RWPE2 (cell line): ENCODE data around the gene LRRC27.
"Not testable (repeated sequence)": the region's sequence is repeated elsewhere in the genome, so short reads cannot be mapped to it uniquely, and the experiment has no call there.

Experiments used
- ATAC-seq: fragments of 200-7000 bp; cut with Tn5 transposase; 3 replicates; pipeline ENCODE4 v1.9.1; 2021; ENCODE audit warnings: low read depth
- DNase-seq: peaks from one replicate; pipeline ENCODE4 v3.0.0-alpha.2; 2020; ENCODE audit warnings: low spot score
- H3K27ac ChIP-seq: fragments of 450-650 bp; 2 replicates; pipeline ENCODE4 v1.5.1; 2017; ENCODE audit warnings: mild to moderate bottlenecking; ENCODE audit not compliant: poor library complexity, severe bottlenecking
- H3K27me3 ChIP-seq: fragments of 250-450 bp; sonication (Bioruptor Pico); 2 replicates; pipeline ENCODE4 v1.5.1; 2021; ENCODE audit warnings: mild to moderate bottlenecking, moderate library complexity; ENCODE audit not compliant: insufficient read depth, poor library complexity, severe bottlenecking
- H3K36me3 ChIP-seq: fragments of 250-450 bp; sonication (Bioruptor Pico); 2 replicates; pipeline ENCODE4 v1.5.1; 2020; ENCODE audit warnings: low read depth, mild to moderate bottlenecking, moderate library complexity
- H3K4me1 ChIP-seq: fragments of 250-450 bp; sonication (Bioruptor Pico); 2 replicates; pipeline ENCODE4 v1.5.1; 2021; ENCODE audit warnings: mild to moderate bottlenecking, moderate library complexity; ENCODE audit not compliant: insufficient read depth, poor library complexity, severe bottlenecking
- H3K4me3 ChIP-seq: fragments of 250-450 bp; sonication (Bioruptor Pico); 2 replicates; pipeline ENCODE4 v1.5.1; 2021; ENCODE audit warnings: mild to moderate bottlenecking, moderate library complexity; ENCODE audit not compliant: severe bottlenecking
- H3K9me3 ChIP-seq: fragments of 250-450 bp; sonication (Bioruptor Pico); 2 replicates; pipeline ENCODE4 v1.5.1; 2021; ENCODE audit warnings: mild to moderate bottlenecking, moderate library complexity; ENCODE audit not compliant: severe bottlenecking
- TF ChIP-seq, protein P1 (sequence below): fragments of 450-650 bp; IDR thresholded peaks from one replicate; pipeline ENCODE4 v1.5.1; 2017; ENCODE audit warnings: mild to moderate bottlenecking, moderate library complexity; ENCODE audit not compliant: poor library complexity, severe bottlenecking

The LRRC27 gene

DNA sequence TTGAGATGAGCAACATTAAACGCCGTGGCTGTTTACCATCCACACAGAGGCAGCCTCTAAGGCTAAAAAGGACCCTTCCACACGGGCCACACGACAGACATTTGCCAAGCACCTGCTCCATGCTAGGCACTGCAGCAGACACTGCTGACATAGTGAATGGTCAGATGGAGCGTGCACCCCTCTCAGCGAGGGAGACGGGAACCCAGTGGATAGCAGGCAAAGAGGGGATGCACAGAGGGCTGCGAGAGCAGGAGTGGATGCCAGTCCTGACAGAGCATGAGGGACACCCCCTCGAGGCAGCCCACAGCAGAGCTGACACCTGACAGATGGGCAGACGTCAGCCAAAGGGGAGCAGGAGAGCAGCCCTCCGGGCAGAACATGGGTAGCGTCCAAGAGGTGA, 18.7 kb upstream of the LRRC27 start:
- Histone ChIP-seq H3K27me3 (no peaks in the 10 kb centered on the region), H3K27ac (no peak overlapping the region), H3K4me1 (no peaks in the 10 kb centered on the region), H3K4me3 (no peak overlapping the region), H3K9me3 (no peaks in the 10 kb centered on the region), H3K36me3 (no peaks in the 10 kb centered on the region)
- DNase-seq (no peak), ATAC-seq (no peak)
- TF ChIP-seq, protein P1, sequence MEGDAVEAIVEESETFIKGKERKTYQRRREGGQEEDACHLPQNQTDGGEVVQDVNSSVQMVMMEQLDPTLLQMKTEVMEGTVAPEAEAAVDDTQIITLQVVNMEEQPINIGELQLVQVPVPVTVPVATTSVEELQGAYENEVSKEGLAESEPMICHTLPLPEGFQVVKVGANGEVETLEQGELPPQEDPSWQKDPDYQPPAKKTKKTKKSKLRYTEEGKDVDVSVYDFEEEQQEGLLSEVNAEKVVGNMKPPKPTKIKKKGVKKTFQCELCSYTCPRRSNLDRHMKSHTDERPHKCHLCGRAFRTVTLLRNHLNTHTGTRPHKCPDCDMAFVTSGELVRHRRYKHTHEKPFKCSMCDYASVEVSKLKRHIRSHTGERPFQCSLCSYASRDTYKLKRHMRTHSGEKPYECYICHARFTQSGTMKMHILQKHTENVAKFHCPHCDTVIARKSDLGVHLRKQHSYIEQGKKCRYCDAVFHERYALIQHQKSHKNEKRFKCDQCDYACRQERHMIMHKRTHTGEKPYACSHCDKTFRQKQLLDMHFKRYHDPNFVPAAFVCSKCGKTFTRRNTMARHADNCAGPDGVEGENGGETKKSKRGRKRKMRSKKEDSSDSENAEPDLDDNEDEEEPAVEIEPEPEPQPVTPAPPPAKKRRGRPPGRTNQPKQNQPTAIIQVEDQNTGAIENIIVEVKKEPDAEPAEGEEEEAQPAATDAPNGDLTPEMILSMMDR: no peak

DNA sequence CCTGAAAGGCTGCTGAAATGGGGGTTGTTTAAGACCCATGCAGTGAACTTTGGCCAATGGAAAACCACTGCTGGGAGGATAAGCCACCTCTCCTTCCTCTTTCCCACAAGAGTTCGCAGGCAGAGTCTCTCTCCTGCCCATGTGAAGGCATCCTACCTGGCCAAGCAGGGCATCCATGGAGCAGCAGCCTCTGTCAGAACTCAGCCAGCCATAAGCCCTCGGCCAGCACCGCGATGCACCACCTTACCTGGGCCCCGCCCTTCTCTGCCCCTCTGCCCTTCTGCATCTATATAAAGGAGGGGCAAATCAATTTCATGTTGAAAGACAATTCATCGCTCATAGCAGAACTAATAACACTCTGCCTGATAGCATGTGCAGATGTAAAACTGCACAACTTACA, 18.1 kb upstream of the LRRC27 start:
- H3K27me3 ChIP-seq: no peaks in the 10 kb centered on the region
- DNase-seq (no peak), ATAC-seq (no peak)
- H3K9me3 ChIP-seq: no peaks in the 10 kb centered on the region
- H3K27ac ChIP-seq: no peak overlapping the region
- no peak overlapping the region for H3K4me3 ChIP-seq
- H3K4me1 ChIP-seq: no peaks in the 10 kb centered on the region
- TF ChIP-seq, protein P1: no peak
- H3K36me3 ChIP-seq: no peaks in the 10 kb centered on the region

DNA sequence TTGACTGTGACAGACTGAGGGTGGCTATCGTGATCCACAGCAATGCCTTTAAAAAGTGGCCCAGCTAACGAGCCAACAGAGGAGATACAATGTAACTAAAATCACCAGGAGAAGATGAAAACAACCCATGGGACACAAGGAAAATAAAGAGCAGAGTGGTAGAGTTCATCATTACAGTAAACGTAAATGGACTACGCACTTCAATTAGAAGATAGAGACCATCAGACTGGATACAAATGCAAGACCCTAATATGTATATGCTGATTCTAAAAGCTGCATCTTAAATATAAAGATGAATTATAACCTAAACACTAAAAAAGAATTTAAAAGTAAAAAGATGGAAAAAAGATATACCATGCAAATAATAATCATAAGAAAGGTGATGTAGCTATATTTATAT, 17.7 kb upstream of the LRRC27 start:
- no peak for ATAC-seq

DNA sequence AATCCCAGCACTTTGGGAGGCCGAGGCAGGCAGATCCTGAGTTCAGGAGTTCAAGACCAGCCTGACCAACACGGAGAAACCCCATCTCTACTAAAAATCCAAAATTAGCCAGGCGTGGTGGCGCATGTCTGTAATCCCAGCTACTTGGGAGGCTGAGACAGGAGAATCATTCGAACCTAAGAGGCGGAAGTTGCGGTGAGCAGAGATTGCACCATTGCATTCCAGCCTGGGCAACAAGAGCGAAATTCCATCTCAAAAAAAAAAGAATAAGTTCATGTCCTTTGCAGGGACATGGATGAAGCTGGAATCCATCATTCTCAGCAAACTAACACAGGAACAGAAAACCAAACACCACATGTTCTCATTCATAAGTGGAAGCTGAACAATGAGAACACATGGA, 17.1 kb upstream of the LRRC27 start:
- H3K27ac ChIP-seq, H3K9me3 ChIP-seq, H3K4me3 ChIP-seq, H3K27me3 ChIP-seq, H3K4me1 ChIP-seq, DNase-seq, H3K36me3 ChIP-seq, ATAC-seq: not testable (repeated sequence)

More for the DNA sequence above, 17.7 kb upstream of the LRRC27 start:
- Histone ChIP-seq H3K27me3 (no peaks in the 10 kb centered on the region), H3K4me3 (no peak overlapping the region), H3K27ac (no peak overlapping the region), H3K36me3 (no peaks in the 10 kb centered on the region), H3K9me3 (no peaks in the 10 kb centered on the region), H3K4me1 (peaks cover under 1% of the 10 kb centered on the region)
- DNase-seq: no peak
- TF ChIP-seq, protein P1: no peak

DNA sequence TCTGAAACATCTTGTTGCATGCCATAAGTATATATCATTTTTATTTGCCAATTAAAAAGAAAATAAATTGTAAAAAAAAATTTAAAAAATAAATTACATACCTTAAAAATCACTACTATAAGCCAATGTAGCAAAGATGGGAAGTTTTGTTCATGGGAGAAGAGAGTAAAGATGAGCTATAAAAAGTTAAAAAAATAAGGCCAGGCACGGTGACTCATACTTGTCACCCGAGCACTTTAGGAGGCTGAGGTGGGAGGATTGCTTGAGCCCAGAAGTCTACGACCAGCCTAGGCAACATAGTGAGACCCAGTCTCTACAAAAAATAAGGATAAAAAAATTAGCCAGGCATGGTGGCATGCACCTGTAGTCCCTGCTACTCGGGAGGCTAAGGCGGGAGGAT, 15.9 kb upstream of the LRRC27 start:
- Histone ChIP-seq H3K4me3 (no peak overlapping the region), H3K9me3 (no peaks in the 10 kb centered on the region), H3K36me3 (no peaks in the 10 kb centered on the region), H3K4me1 (peaks cover 16% of the 10 kb centered on the region), H3K27ac (no peak overlapping the region), H3K27me3 (no peaks in the 10 kb centered on the region)
- ATAC-seq (no peak), DNase-seq (no peak)
- TF ChIP-seq, protein P1: no peak

DNA sequence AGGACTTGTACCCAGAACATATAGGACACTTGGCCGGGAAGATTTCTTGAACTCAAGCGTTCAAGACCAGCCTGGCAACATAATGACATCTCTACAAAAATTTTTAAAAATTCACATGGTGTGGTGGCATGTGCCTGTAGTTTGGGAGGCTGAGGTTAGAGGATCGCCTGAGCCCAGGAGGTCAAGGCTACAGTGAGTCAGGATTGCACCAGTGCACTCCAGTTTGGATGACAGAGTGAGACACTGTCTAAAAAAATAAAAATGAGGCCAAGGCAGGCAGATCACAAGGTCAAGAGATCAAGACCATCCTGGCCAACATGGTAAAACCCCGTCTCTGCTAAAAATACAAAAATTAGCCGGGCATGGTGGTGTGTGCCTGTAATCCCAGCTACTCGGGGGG, 14.5 kb upstream of the LRRC27 start:
- H3K9me3 ChIP-seq, H3K27me3 ChIP-seq, H3K4me3 ChIP-seq, DNase-seq, H3K27ac ChIP-seq, H3K36me3 ChIP-seq, ATAC-seq: not testable (repeated sequence)
- H3K4me1 ChIP-seq: peaks cover 20% of the 10 kb centered on the region
